Muscle layer of duodenum (tissue), 2 donors: Measurements from ENCODE around the gene SLC1A7.

Experiments
- H3K27ac ChIP-seq: one replicate; pipeline ENCODE4 v1.7.0; 2013; ENCODE audit warnings: mild to moderate bottlenecking, low read length
- H3K27me3 ChIP-seq: one replicate; pipeline ENCODE4 v1.7.0; 2013; ENCODE audit warnings: low read depth, mild to moderate bottlenecking, control low read depth, low read length
- H3K36me3 ChIP-seq, 2 donors: one replicate each; pipeline ENCODE4 v1.7.0; 2013; ENCODE audit warnings: low read length in 2 of 2, control low read depth in 1 of 2, mild to moderate bottlenecking in 1 of 2; ENCODE audit not compliant: insufficient read depth in 2 of 2, control insufficient read depth in 1 of 2
- H3K4me1 ChIP-seq, 2 donors: one replicate each; pipeline ENCODE4 v1.7.0; 2013; ENCODE audit warnings: low read length in 2 of 2, mild to moderate bottlenecking in 2 of 2, control low read depth in 1 of 2, moderate library complexity in 1 of 2; ENCODE audit not compliant: insufficient read depth in 2 of 2, control insufficient read depth in 1 of 2
- H3K4me3 ChIP-seq, 2 donors: one replicate each; pipeline ENCODE4 v1.7.0; 2013; ENCODE audit warnings: low read length in 2 of 2, low read depth in 1 of 2, mild to moderate bottlenecking in 1 of 2
- H3K9me3 ChIP-seq, 2 donors: one replicate each; pipeline ENCODE4 v1.7.0; 2013; ENCODE audit warnings: low read length in 2 of 2, control low read depth in 1 of 2, mild to moderate bottlenecking in 1 of 2; ENCODE audit not compliant: control insufficient read depth in 1 of 2
- donor health status: healthy.

The SLC1A7 gene

GRCh38 chr1:53062708-53063591 is 79.5 kb downstream of the SLC1A7 start:
- H3K9me3 ChIP-seq, result no peaks in the 10 kb centered on the region
- no peak overlapping the region for H3K27ac ChIP-seq
- peaks cover 0 to 25% of the 10 kb centered on the region in 2 donors for H3K4me1 ChIP-seq
- H3K4me3 ChIP-seq, result peak overlapping the region; percentile 42 to 70
- peaks cover 7% of the 10 kb centered on the region for H3K27me3 ChIP-seq
- H3K36me3 ChIP-seq, result no peaks in the 10 kb centered on the region

- H3K4me1 ChIP-seq, result peaks cover 0 to 30% of the 10 kb centered on the region in 2 donors
- peak within 1 kb of the TSS; percentile 40 for H3K27ac ChIP-seq
- no peaks in the 10 kb centered on the region for H3K36me3 ChIP-seq
- H3K9me3 ChIP-seq, result no peaks in the 10 kb centered on the region
- peak within 1 kb of the TSS; percentile 45 to 70 for H3K4me3 ChIP-seq
- peaks cover 7% of the 10 kb centered on the region for H3K27me3 ChIP-seq
Observed at GRCh38 chr1:53061859-53062707, 80.4 kb downstream of the SLC1A7 start, which contains the start of gene PODN. PODN (plus strand) TSS chr1:53062213; CDS start chr1:53069856, 7,643 bp downstream.

GRCh38 chr1:53061123-53061858 is 81.1 kb downstream of the SLC1A7 start:
- Histone ChIP-seq H3K4me3 (peak overlapping the region; percentile 45 to 70), H3K27me3 (peaks cover 7% of the 10 kb centered on the region), H3K4me1 (peaks cover 0 to 30% of the 10 kb centered on the region in 2 donors), H3K36me3 (no peaks in the 10 kb centered on the region), H3K27ac (peak overlapping the region; percentile 40), H3K9me3 (no peaks in the 10 kb centered on the region)

- peak overlapping the region; percentile 40 for H3K27ac ChIP-seq
- H3K36me3 ChIP-seq, result no peaks in the 10 kb centered on the region
Observed at GRCh38 chr1:53060579-53060978, 81.9 kb downstream of the SLC1A7 start.

GRCh38 chr1:53057127-53057526 is 85.3 kb downstream of the SLC1A7 start:
- Histone ChIP-seq H3K4me3 (no peak overlapping the region), H3K27ac (no peak overlapping the region), H3K27me3 (peaks cover 7% of the 10 kb centered on the region), H3K36me3 (peaks cover 0 to 6% of the 10 kb centered on the region in 2 donors), H3K9me3 (no peaks in the 10 kb centered on the region), H3K4me1 (peaks cover 0 to 14% of the 10 kb centered on the region in 2 donors)

More at GRCh38 chr1:53060579-53060978, 81.9 kb downstream of the SLC1A7 start:
- no peak overlapping the region for H3K4me3 ChIP-seq
- peaks cover 7% of the 10 kb centered on the region for H3K27me3 ChIP-seq
- no peaks in the 10 kb centered on the region for H3K9me3 ChIP-seq
- H3K4me1 ChIP-seq, result peaks cover 0 to 30% of the 10 kb centered on the region in 2 donors

GRCh38 chr1:53051676-53052075 is 90.8 kb downstream of the SLC1A7 start:
- Histone ChIP-seq H3K27me3 (no peaks in the 10 kb centered on the region), H3K27ac (no peak overlapping the region), H3K4me1 (peaks cover 9 to 33% of the 10 kb centered on the region in 2 donors), H3K36me3 (peaks cover 14 to 18% of the 10 kb centered on the region in 2 donors), H3K4me3 (no peak overlapping the region), H3K9me3 (no peaks in the 10 kb centered on the region)

- H3K4me3 ChIP-seq, result no peak overlapping the region
- no peaks in the 10 kb centered on the region for H3K9me3 ChIP-seq
- no peaks in the 10 kb centered on the region for H3K27me3 ChIP-seq
- H3K4me1 ChIP-seq, result peaks cover 11 to 35% of the 10 kb centered on the region in 2 donors
- H3K36me3 ChIP-seq, result peaks cover 14 to 18% of the 10 kb centered on the region in 2 donors
- H3K27ac ChIP-seq, result peak overlapping the region; percentile 13
Observed at GRCh38 chr1:53050310-53050709, 92.1 kb downstream of the SLC1A7 start.

- no peak overlapping the region for H3K27ac ChIP-seq
- H3K36me3 ChIP-seq, result peaks cover 14 to 18% of the 10 kb centered on the region in 2 donors
- H3K4me1 ChIP-seq, result peaks cover 11 to 35% of the 10 kb centered on the region in 2 donors
- no peaks in the 10 kb centered on the region for H3K9me3 ChIP-seq
- H3K4me3 ChIP-seq, result no peak overlapping the region
- no peaks in the 10 kb centered on the region for H3K27me3 ChIP-seq
Observed at GRCh38 chr1:53049574-53049967, 92.9 kb downstream of the SLC1A7 start.

- Histone ChIP-seq H3K27ac (no peak overlapping the region), H3K4me1 (peaks cover 11 to 35% of the 10 kb centered on the region in 2 donors), H3K9me3 (no peaks in the 10 kb centered on the region), H3K36me3 (peaks cover 14 to 18% of the 10 kb centered on the region in 2 donors), H3K4me3 (no peak overlapping the region), H3K27me3 (no peaks in the 10 kb centered on the region)
Observed at GRCh38 chr1:53048960-53049573, 93.4 kb downstream of the SLC1A7 start.
